SK-N-MC (cell line): ENCODE data around the gene KRTAP5-3.

Experiments
- DNase-seq: peaks from one replicate; pipeline ENCODE4 v3.0.0-alpha.2; 2011; ENCODE audit warnings: low read depth, low spot score
- H3K27ac ChIP-seq: fragments of 200-600 bp; sonication (generic); 2 replicates; pipeline ENCODE4 v1.5.1; 2016; ENCODE audit warnings: mixed run types
- H3K36me3 ChIP-seq: fragments of 200-600 bp; sonication (generic); 2 replicates; pipeline ENCODE4 v1.6.1; 2017; ENCODE audit warnings: antibody characterized with exemption, low read length, mixed read lengths; ENCODE audit not compliant: insufficient read depth
- H3K4me3 ChIP-seq: fragments of 200-600 bp; sonication (generic); 2 replicates; pipeline ENCODE4 v1.5.1; 2016
- H3K9ac ChIP-seq: fragments of 200-600 bp; sonication (generic); 2 replicates; pipeline ENCODE4 v1.8.0; 2017; ENCODE audit warnings: mixed run types, mixed read lengths; ENCODE audit not compliant: insufficient read length
- H3K9me3 ChIP-seq: fragments of 200-600 bp; sonication (generic); 2 replicates; pipeline ENCODE4 v1.6.1; 2017; ENCODE audit warnings: low read depth, mild to moderate bottlenecking, antibody characterized with exemption, low read length, moderate library complexity, mixed read lengths
- EZH2 ChIP-seq: fragments of 200-600 bp; sonication (generic); IDR thresholded peaks from one replicate; pipeline ENCODE4 v1.6.1; 2017; ENCODE audit warnings: antibody characterized with exemption
- FOXP2 ChIP-seq: optimal IDR thresholded peaks from 2 replicates; pipeline ENCODE3; 2011; ENCODE audit warnings: mild to moderate bottlenecking, moderate library complexity; ENCODE audit not compliant: insufficient read depth; ENCODE audit errors: extremely low read length, control extremely low read depth
- POLR2AphosphoS5 ChIP-seq: IDR thresholded peaks from 2 replicates; pipeline ENCODE4 v1.6.1; 2012; ENCODE audit warnings: mild to moderate bottlenecking, low read depth, low read length, borderline replicate concordance

The KRTAP5-3 gene, protein sequence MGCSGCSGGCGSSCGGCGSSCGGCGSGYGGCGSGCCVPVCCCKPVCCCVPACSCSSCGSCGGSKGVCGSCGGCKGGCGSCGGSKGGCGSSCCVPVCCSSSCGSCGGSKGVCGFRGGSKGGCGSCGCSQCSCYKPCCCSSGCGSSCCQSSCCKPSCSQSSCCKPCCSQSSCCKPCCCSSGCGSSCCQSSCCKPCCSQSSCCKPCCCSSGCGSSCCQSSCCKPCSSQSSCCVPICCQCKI

GRCh38 chr11:1608363-1608762 is at the start of gene KRTAP5-3:
Gene KRTAP5-3, minus strand, starts transcription at chr11:1608463. Its CDS starts 78 bp downstream, at chr11:1608385.
- DNase-seq, result no peak
- H3K9ac ChIP-seq, result no peak within 1 kb of the TSS
- no peaks in the 10 kb centered on the region for H3K9me3 ChIP-seq
- no peak within 1 kb of the TSS for H3K27ac ChIP-seq
- TF ChIP-seq EZH2 (no peak), POLR2AphosphoS5 (no peak), FOXP2 (no peak)
- no peak within 1 kb of the TSS for H3K4me3 ChIP-seq
- no peaks in the 10 kb centered on the region for H3K36me3 ChIP-seq

DNA sequence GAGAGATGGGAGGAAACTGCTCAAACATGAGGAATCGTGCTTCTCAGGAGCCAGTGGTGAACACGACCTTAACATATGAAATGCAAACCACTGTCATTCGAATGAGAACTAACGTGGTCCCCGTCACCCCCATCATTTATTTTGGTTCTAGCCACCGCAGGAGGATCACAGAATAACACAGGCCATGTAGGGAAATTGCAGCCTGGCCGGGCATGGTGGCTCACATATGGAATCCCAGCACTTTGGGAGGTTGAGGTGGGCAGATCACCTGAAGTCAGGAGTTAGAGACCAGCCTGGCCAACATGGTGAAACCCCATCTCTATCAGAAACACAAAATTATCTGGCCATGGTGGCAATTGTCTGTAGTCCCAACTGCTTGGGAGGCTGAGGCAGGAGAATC is 48.4 kb upstream of the KRTAP5-3 start:
- Histone ChIP-seq H3K9me3 (no peaks in the 10 kb centered on the region), H3K4me3 (no peak overlapping the region), H3K36me3 (no peaks in the 10 kb centered on the region), H3K27ac (no peak overlapping the region), H3K9ac (no peak overlapping the region)
- no peak for TF ChIP-seq EZH2
- no peak for TF ChIP-seq POLR2AphosphoS5
- no peak for DNase-seq

DNA sequence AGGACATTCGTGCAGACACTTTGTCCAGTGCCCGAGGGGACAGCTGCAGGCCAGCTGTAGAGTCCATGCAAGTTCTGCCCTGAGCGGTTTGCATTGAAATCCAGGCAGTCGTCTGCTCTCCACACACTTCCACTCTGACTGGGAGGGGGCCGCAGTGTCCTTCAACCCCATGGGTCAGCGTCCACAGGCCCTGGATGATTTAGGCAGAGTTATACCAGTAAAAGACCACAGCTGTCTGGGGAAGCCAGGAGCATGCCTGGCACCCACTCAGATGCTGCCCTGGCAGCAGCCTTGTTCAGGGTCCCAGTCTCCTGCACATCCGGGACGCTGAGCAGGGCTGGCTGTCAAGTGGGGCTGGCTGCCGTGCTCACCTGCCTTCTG is 47.8 kb upstream of the KRTAP5-3 start:
- TF ChIP-seq EZH2 (no peak), FOXP2 (no peak), POLR2AphosphoS5 (no peak)

GRCh38 chr11:1655168-1656060 is 47.2 kb upstream of the KRTAP5-3 start:
- no peak overlapping the region for H3K27ac ChIP-seq
- no peaks in the 10 kb centered on the region for H3K36me3 ChIP-seq

More for the DNA sequence above, 47.8 kb upstream of the KRTAP5-3 start:
- Histone ChIP-seq H3K9me3 (no peaks in the 10 kb centered on the region), H3K27ac (no peak overlapping the region), H3K4me3 (no peak overlapping the region), H3K36me3 (no peaks in the 10 kb centered on the region), H3K9ac (no peak overlapping the region)
- DNase-seq, result no peak

GRCh38 chr11:1654388-1655167 is 46.3 kb upstream of the KRTAP5-3 start:
- no peak for TF ChIP-seq EZH2
- TF ChIP-seq FOXP2, result no peak
- no peak for TF ChIP-seq POLR2AphosphoS5
- H3K4me3 ChIP-seq, result no peak overlapping the region

More at GRCh38 chr11:1655168-1656060, 47.2 kb upstream of the KRTAP5-3 start:
- TF ChIP-seq POLR2AphosphoS5 (no peak), EZH2 (no peak), FOXP2 (no peak)
- no peaks in the 10 kb centered on the region for H3K9me3 ChIP-seq
- no peak overlapping the region for H3K4me3 ChIP-seq
- no peak overlapping the region for H3K9ac ChIP-seq
- DNase-seq, result no peak

GRCh38 chr11:1653541-1654387 is 45.5 kb upstream of the KRTAP5-3 start:
- Histone ChIP-seq H3K9ac (no peak overlapping the region), H3K27ac (no peak overlapping the region), H3K9me3 (no peaks in the 10 kb centered on the region), H3K4me3 (no peak overlapping the region), H3K36me3 (no peaks in the 10 kb centered on the region)
- TF ChIP-seq FOXP2, result no peak
- TF ChIP-seq POLR2AphosphoS5, result no peak
- TF ChIP-seq EZH2, result no peak
- DNase-seq, result no peak

More at GRCh38 chr11:1654388-1655167, 46.3 kb upstream of the KRTAP5-3 start:
- Histone ChIP-seq H3K9ac (no peak overlapping the region), H3K9me3 (no peaks in the 10 kb centered on the region), H3K36me3 (no peaks in the 10 kb centered on the region), H3K27ac (no peak overlapping the region)
- no peak for DNase-seq

GRCh38 chr11:1652771-1653540 is 44.7 kb upstream of the KRTAP5-3 start:
- no peaks in the 10 kb centered on the region for H3K9me3 ChIP-seq
- DNase-seq, result no peak
- H3K4me3 ChIP-seq, result no peak overlapping the region
- TF ChIP-seq FOXP2 (no peak), POLR2AphosphoS5 (no peak), EZH2 (no peak)
- no peaks in the 10 kb centered on the region for H3K36me3 ChIP-seq
- H3K9ac ChIP-seq, result no peak overlapping the region
- H3K27ac ChIP-seq, result no peak overlapping the region
